OCI-LY7 (cell line): Measurements from ENCODE around the gene CYRIA. TPM values are rescaled to one million over a fixed set of nuclear protein-coding genes. Genes with fewer than 3 reads are reported as not detected.

ENCODE experiments used
- BruUV-seq: library from RNA; stranded (reverse); fragments of 400-500 nt; replicated peaks from 2 replicates; lab custom pipeline; 2021; lab: Mats Ljungman, UMichigan
- CTCF ChIA-PET: fragments of 300-600 bp; sonication (Branson Sonifier 250); formaldehyde crosslinking; loops from one replicate; lab custom pipeline; 2022; ENCODE audit warnings: antibody characterized with exemption; ENCODE audit not compliant: unreplicated experiment; lab: Charles Lee
- POLR2A ChIA-PET: fragments of 300-600 bp; sonication (Branson Sonifier 250); formaldehyde crosslinking; loops from one replicate; lab custom pipeline; 2022; ENCODE audit warnings: antibody characterized with exemption; lab: Charles Lee
- DNase-seq: peaks from one replicate; pipeline ENCODE4 v3.0.0-alpha.2; 2015; ENCODE audit warnings: low spot score
- H2AFZ ChIP-seq: fragments of 200-600 bp; sonication (generic), shearing (Covaris generic); 2 replicates; pipeline ENCODE4 v1.6.1; 2014; ENCODE audit warnings: mild to moderate bottlenecking, antibody characterized with exemption, low read length, moderate library complexity
- H3K27ac ChIP-seq: fragments of 200-600 bp; sonication (generic); 2 replicates; pipeline ENCODE4 v1.5.1; 2014; ENCODE audit warnings: mixed run types, low read depth, mild to moderate bottlenecking, moderate library complexity, low read length, inconsistent platforms; ENCODE audit not compliant: poor library complexity, severe bottlenecking
- H3K36me3 ChIP-seq: fragments of 200-600 bp; sonication (generic); 2 replicates; pipeline ENCODE4 v1.6.1; 2014; ENCODE audit warnings: mild to moderate bottlenecking, antibody characterized with exemption, low read length, moderate library complexity, mixed read lengths; ENCODE audit not compliant: insufficient read depth
- H3K4me1 ChIP-seq: fragments of 200-600 bp; sonication (generic); 2 replicates; pipeline ENCODE4 v1.5.1; 2014; ENCODE audit warnings: mild to moderate bottlenecking, low read length; ENCODE audit not compliant: insufficient read depth, poor library complexity, severe bottlenecking
- H3K4me2 ChIP-seq: fragments of 200-600 bp; sonication (generic); 2 replicates; pipeline ENCODE4 v1.6.1; 2014; ENCODE audit warnings: mild to moderate bottlenecking, low read length
- H3K4me3 ChIP-seq: fragments of 200-600 bp; sonication (generic); 2 replicates; pipeline ENCODE4 v1.5.1; 2014; ENCODE audit warnings: mild to moderate bottlenecking, low read depth, low read length; ENCODE audit not compliant: poor library complexity, severe bottlenecking
- H3K79me2 ChIP-seq: fragments of 200-600 bp; sonication (generic); 2 replicates; pipeline ENCODE4 v1.6.1; 2016; ENCODE audit warnings: low read depth, mild to moderate bottlenecking, low read length, moderate library complexity, mixed read lengths; ENCODE audit not compliant: insufficient read depth
- H3K9me2 ChIP-seq: fragments of 200-600 bp; sonication (generic); 2 replicates; pipeline ENCODE4 v1.6.1; 2016; ENCODE audit warnings: mild to moderate bottlenecking, low read length, mixed read lengths; ENCODE audit not compliant: insufficient read depth
- H3K9me3 ChIP-seq: fragments of 200-600 bp; sonication (generic); 2 replicates; pipeline ENCODE4 v1.6.1; 2014; ENCODE audit warnings: mild to moderate bottlenecking, mixed run types, low read length, mixed read lengths
- H4K20me1 ChIP-seq: fragments of 200-600 bp; sonication (generic); 2 replicates; pipeline ENCODE4 v1.6.1; 2014; ENCODE audit warnings: mild to moderate bottlenecking, antibody characterized with exemption, low read length, moderate library complexity, mixed read lengths; ENCODE audit not compliant: insufficient read depth
- CTCF ChIP-seq: fragments of 200-600 bp; sonication (generic); conservative IDR thresholded peaks from 2 replicates; pipeline ENCODE4 v1.5.1; 2014; ENCODE audit warnings: mild to moderate bottlenecking, antibody characterized with exemption, low read length, moderate library complexity, mixed read lengths
- EZH2phosphoT487 ChIP-seq: fragments of 200-600 bp; sonication (generic); IDR thresholded peaks from 2 replicates; pipeline ENCODE4 v1.6.1; 2018; ENCODE audit warnings: low read depth, borderline replicate concordance, mild to moderate bottlenecking, mixed run types, antibody characterized with exemption, low read length, moderate library complexity, mixed read lengths
- intact Hi-C: fragments of 100-400 bp; cut with micrococcal nuclease; formaldehyde crosslinking; loops from one replicate; pipeline ENCODE4 v1.10.0; 2022; ENCODE audit not compliant: unreplicated experiment
- total RNA-seq, 2 experiments: library from RNA; depleted of rRNA in 1 of 2; stranded (reverse); fragments of >200 nt in 1 of 2; shearing (Covaris generic) in 1 of 2; gene quantifications; 2 replicates each; pipeline ENCODE4 v1.2.3, GENCODE V29; 2014 to 2022

CYRIA gene
- total RNA-seq, 2 experiments from 2014 or later, result 5.0 to 11.7 TPM

GRCh38 chr2:16674154-16674553, 8.5 kb upstream of the CYRIA start:
- Histone ChIP-seq H3K4me2 (no peak overlapping the region), H3K9me3 (peaks cover 21% of the 10 kb centered on the region), H3K4me3 (no peak overlapping the region), H3K9me2 (no peaks in the 10 kb centered on the region), H3K79me2 (no peaks in the 10 kb centered on the region), H3K27ac (no peak overlapping the region), H3K36me3 (no peaks in the 10 kb centered on the region; the same call in 1 of the 2 replicates), H4K20me1 (no peaks in the 10 kb centered on the region), H3K4me1 (peaks cover 18% of the 10 kb centered on the region), H2AFZ (no peak overlapping the region; the same call in 1 of the 2 replicates)
- POLR2A ChIA-PET, result interaction anchor here (0.9 kb wide), 1 partner anchor 47 kb away, joined by 3 read pairs; no protein-coding TSS in a partner anchor
- no TSS peak for BruUV-seq
- TF ChIP-seq EZH2phosphoT487 (no peak), CTCF (no peak)
- CTCF ChIA-PET, result no interaction called here
- no peak for DNase-seq
- intact Hi-C loops, result no loop called here

GRCh38 chr2:16671760-16672159, 6.1 kb upstream of the CYRIA start:
- H3K4me1 ChIP-seq, result peaks cover 23% of the 10 kb centered on the region
- TF ChIP-seq CTCF, result no peak
- no peak for TF ChIP-seq EZH2phosphoT487
- no peak overlapping the region for H3K4me3 ChIP-seq
- CTCF ChIA-PET, result no interaction called here
- H3K79me2 ChIP-seq, result no peaks in the 10 kb centered on the region
- no TSS peak for BruUV-seq
- 0 out of 2 replicates have a peak, but pooled peaks cover 7% of the 10 kb centered on the region for H3K9me3 ChIP-seq
- intact Hi-C loops, result no loop called here
- no peaks in the 10 kb centered on the region for H3K36me3 ChIP-seq
- no peaks in the 10 kb centered on the region for H3K9me2 ChIP-seq
- no peaks in the 10 kb centered on the region for H4K20me1 ChIP-seq
- POLR2A ChIA-PET, result interaction anchor here (0.9 to 1.0 kb wide), 2 partner anchors 8 to 12 kb away, joined by 3 read pairs; no protein-coding TSS in a partner anchor
- H3K27ac ChIP-seq, result no peak overlapping the region
- no peak overlapping the region for H2AFZ ChIP-seq
- no peak for DNase-seq
- no peak overlapping the region for H3K4me2 ChIP-seq

DNA sequence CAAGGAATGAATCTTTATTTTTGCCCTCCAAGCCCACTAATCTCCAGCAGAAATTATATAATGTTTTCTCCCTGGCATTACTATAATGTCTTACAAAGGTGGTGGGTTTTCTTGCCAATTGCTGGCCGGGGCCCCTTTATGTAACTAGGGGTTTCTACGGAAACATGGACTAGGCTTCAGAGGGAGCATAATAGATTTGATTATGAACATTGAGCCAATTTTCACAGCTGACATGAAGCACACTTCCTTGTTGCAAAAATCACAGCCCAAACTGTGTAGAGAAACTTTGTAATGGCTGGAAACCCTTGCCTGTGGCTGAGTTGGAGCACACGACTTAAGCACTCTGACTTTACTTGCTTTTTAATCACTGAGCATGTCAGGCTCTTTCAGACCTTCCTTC, 3.8 kb upstream of the CYRIA start:
- Histone ChIP-seq H4K20me1 (no peaks in the 10 kb centered on the region), H3K79me2 (no peaks in the 10 kb centered on the region), H3K36me3 (no peaks in the 10 kb centered on the region), H2AFZ (no peak overlapping the region), H3K4me1 (peaks cover 28% of the 10 kb centered on the region), H3K27ac (no peak overlapping the region), H3K4me3 (no peak overlapping the region), H3K4me2 (no peak overlapping the region), H3K9me2 (no peaks in the 10 kb centered on the region), H3K9me3 (no peaks in the 10 kb centered on the region)
- DNase-seq, result no peak
- TF ChIP-seq CTCF (no peak), EZH2phosphoT487 (no peak)
- POLR2A ChIA-PET, result interaction anchor here (7.7 kb wide), 1 partner anchor 14 kb away, joined by 69 read pairs; no protein-coding TSS in a partner anchor
- CTCF ChIA-PET, result no interaction called here
- BruUV-seq, result no TSS peak
- intact Hi-C loops, result no loop called here
